Endothelial cell of umbilical vein (primary cell): Measurements from ENCODE around the gene CMIP. TPM values are rescaled to one million over a fixed set of nuclear protein-coding genes. Genes with fewer than 3 reads are reported as not detected.

Source experiments
- BruUV-seq: library from RNA; stranded (reverse); fragments of 400-500 nt; replicated peaks from 2 replicates; lab custom pipeline; 2021; lab: Mats Ljungman, UMichigan
- CTCF ChIA-PET: fragments of 300-600, 350-600 bp; sonication (Branson Sonifier 250); formaldehyde crosslinking; loops from one replicate; lab custom pipeline; 2021; ENCODE audit warnings: antibody characterized with exemption, inconsistent platforms; lab: Charles Lee
- POLR2A ChIA-PET: fragments of 300-600, 350-600 bp; sonication (Branson Sonifier 250); formaldehyde crosslinking; loops from one replicate; lab custom pipeline; 2021; ENCODE audit warnings: antibody characterized with exemption, inconsistent platforms; lab: Charles Lee
- DNase-seq: peaks from one replicate; pipeline ENCODE4 v3.0.0-alpha.2; 2011; ENCODE audit warnings: low read depth, low spot score
- FAIRE-seq: peaks from 2 replicates; lab custom pipeline; 2011; peaks lifted over from hg19 to GRCh38; lab: Jason Lieb, UNC
- H2AFZ ChIP-seq: 2 replicates; pipeline ENCODE4 v1.6.0; 2012; ENCODE audit warnings: low read depth, low read length, control low read depth, inconsistent platforms
- H3K27ac ChIP-seq: 2 replicates; pipeline ENCODE4 v1.5.1; 2011; ENCODE audit warnings: low read depth, mild to moderate bottlenecking, control low read depth, low read length, moderate library complexity; ENCODE audit not compliant: insufficient read depth
- H3K27me3 ChIP-seq, 2 experiments: 2 replicates each; pipeline versions ENCODE4 v1.6.0 to v1.6.1; 2011; ENCODE audit warnings: low read length in 2 of 2, mixed read lengths in 1 of 2; ENCODE audit not compliant: control insufficient read depth in 2 of 2, insufficient read depth in 2 of 2
- H3K36me3 ChIP-seq, 2 experiments: 2 replicates in 1 of 2; 3 replicates in 1 of 2; pipeline ENCODE4 v1.5.1; 2011; ENCODE audit warnings: low read length in 2 of 2, mild to moderate bottlenecking in 1 of 2, moderate library complexity in 1 of 2; ENCODE audit not compliant: control insufficient read depth in 2 of 2, insufficient read depth in 2 of 2; ENCODE audit errors: extremely low read depth in 1 of 2
- H3K4me1 ChIP-seq: 3 replicates; pipeline ENCODE4 v1.5.1; 2011; ENCODE audit warnings: mild to moderate bottlenecking, low read length; ENCODE audit not compliant: control insufficient read depth, insufficient read depth; ENCODE audit errors: extremely low read depth
- H3K4me2 ChIP-seq: 2 replicates; pipeline ENCODE4 v1.6.1; 2011; ENCODE audit warnings: low read length, control low read depth, mixed read lengths; ENCODE audit not compliant: insufficient read depth
- H3K4me3 ChIP-seq, 3 experiments: fragments of 200-600 bp in 1 of 3; sonication (generic), shearing (Covaris generic) in 1 of 3; replicated peaks in 1 of 3; 2 replicates each; pipeline ENCODE4 v1.5.1; 2011 to 2016; ENCODE audit warnings: control low read depth in 3 of 3, low read length in 3 of 3, mild to moderate bottlenecking in 2 of 3, inconsistent platforms in 1 of 3, low read depth in 1 of 3, moderate library complexity in 1 of 3; ENCODE audit not compliant: insufficient read depth in 1 of 3
- H3K79me2 ChIP-seq: 2 replicates; pipeline ENCODE4 v1.6.0; 2012; ENCODE audit warnings: low read length, inconsistent platforms; ENCODE audit not compliant: control insufficient read depth, insufficient read depth
- H3K9ac ChIP-seq: replicated peaks from 2 replicates; pipeline ENCODE3; 2011; ENCODE audit warnings: low read length, control low read depth; ENCODE audit not compliant: insufficient read depth; ENCODE audit errors: extremely low read depth
- H3K9me1 ChIP-seq: replicated peaks from 3 replicates; pipeline ENCODE4 v1.6.0; 2011; ENCODE audit warnings: mild to moderate bottlenecking, low read length; ENCODE audit not compliant: control insufficient read depth, insufficient read depth; ENCODE audit errors: extremely low read depth
- H3K9me3 ChIP-seq: replicated peaks from 2 replicates; pipeline ENCODE4 v1.5.1; 2012; ENCODE audit warnings: low read length, inconsistent platforms; ENCODE audit not compliant: control insufficient read depth, insufficient read depth
- H4K20me1 ChIP-seq: replicated peaks from 2 replicates; pipeline ENCODE3; 2011; ENCODE audit warnings: mild to moderate bottlenecking, low read length; ENCODE audit not compliant: control insufficient read depth, insufficient read depth; ENCODE audit errors: extremely low read depth
- CTCF ChIP-seq, 2 donors: IDR thresholded peaks; 1 replicate in 1 of 2; 2 replicates in 1 of 2; pipeline ENCODE4 v1.5.1; 2011; ENCODE audit warnings: low read length in 2 of 2, mild to moderate bottlenecking in 2 of 2, moderate library complexity in 2 of 2, control low read depth in 1 of 2, inconsistent platforms in 1 of 2, low read depth in 1 of 2; ENCODE audit not compliant: insufficient read depth in 1 of 2; ENCODE audit errors: extremely low read depth in 1 of 2
- EZH2 ChIP-seq: IDR thresholded peaks from 2 replicates; pipeline ENCODE4 v1.6.1; 2012; ENCODE audit warnings: borderline replicate concordance, low read depth, mild to moderate bottlenecking, moderate library complexity, low read length, inconsistent platforms; ENCODE audit not compliant: severe bottlenecking
- FOS ChIP-seq: IDR thresholded peaks from 2 replicates; pipeline ENCODE4 v1.6.1; 2011; ENCODE audit warnings: mild to moderate bottlenecking, low read length, moderate library complexity, borderline replicate concordance; ENCODE audit not compliant: insufficient read depth
- MAX ChIP-seq: IDR thresholded peaks from 2 replicates; pipeline ENCODE4 v1.6.1; 2011; ENCODE audit not compliant: insufficient read depth, insufficient read length
- MYC ChIP-seq: IDR thresholded peaks from one replicate; pipeline ENCODE4 v1.6.1; 2011; ENCODE audit warnings: mild to moderate bottlenecking, low read depth, low read length
- POLR2A ChIP-seq: IDR thresholded peaks from 2 replicates; pipeline ENCODE4 v1.6.1; 2012; ENCODE audit warnings: low read depth, mild to moderate bottlenecking, control low read depth, low read length
- POLR2AphosphoS5 ChIP-seq: IDR thresholded peaks from 2 replicates; pipeline ENCODE4 v1.6.1; 2012; ENCODE audit warnings: low read depth, mild to moderate bottlenecking, control low read depth, low read length, moderate library complexity; ENCODE audit not compliant: insufficient read depth
- dilution Hi-C: fragments of 300-500 bp; cut with MboI; formaldehyde crosslinking; loops from one replicate; pipeline ENCODE4 v1.15.0; 2019; ENCODE audit warnings: low sequenced_read_pairs; ENCODE audit not compliant: extremely low pct_ligation_motif_present
- intact Hi-C: fragments of 100-400 bp; cut with micrococcal nuclease; formaldehyde crosslinking; loops from one replicate; pipeline ENCODE4 v1.10.0; 2022
- polyA plus RNA-seq, 4 experiments: library from polyadenylated mRNA; depleted of rRNA in 3 of 4; stranded (reverse) in 3 of 4; unstranded in 1 of 4; fragments of >200 nt; gene quantifications; 2 replicates each; pipeline versions ENCODE4 v1.2.1 to v1.2.3, GENCODE V29; 2011 to 2012; ENCODE audit warnings: missing spikeins in 1 of 4
- total RNA-seq: library from RNA; stranded (reverse); gene quantifications from 2 replicates; pipeline ENCODE4 v1.2.3, GENCODE V29; 2021

The CMIP gene
- total and polyA plus RNA-seq, 2 donors (not counting 3 experiments of a cell fraction or from before 2014, with no cell fraction given), result 29.0 to 101 TPM

- H4K20me1 ChIP-seq, result peaks cover 7% of the 10 kb centered on the region
Measured at GRCh38 chr16:81450783-81451491, 6.3 kb downstream of the CMIP start.

DNA sequence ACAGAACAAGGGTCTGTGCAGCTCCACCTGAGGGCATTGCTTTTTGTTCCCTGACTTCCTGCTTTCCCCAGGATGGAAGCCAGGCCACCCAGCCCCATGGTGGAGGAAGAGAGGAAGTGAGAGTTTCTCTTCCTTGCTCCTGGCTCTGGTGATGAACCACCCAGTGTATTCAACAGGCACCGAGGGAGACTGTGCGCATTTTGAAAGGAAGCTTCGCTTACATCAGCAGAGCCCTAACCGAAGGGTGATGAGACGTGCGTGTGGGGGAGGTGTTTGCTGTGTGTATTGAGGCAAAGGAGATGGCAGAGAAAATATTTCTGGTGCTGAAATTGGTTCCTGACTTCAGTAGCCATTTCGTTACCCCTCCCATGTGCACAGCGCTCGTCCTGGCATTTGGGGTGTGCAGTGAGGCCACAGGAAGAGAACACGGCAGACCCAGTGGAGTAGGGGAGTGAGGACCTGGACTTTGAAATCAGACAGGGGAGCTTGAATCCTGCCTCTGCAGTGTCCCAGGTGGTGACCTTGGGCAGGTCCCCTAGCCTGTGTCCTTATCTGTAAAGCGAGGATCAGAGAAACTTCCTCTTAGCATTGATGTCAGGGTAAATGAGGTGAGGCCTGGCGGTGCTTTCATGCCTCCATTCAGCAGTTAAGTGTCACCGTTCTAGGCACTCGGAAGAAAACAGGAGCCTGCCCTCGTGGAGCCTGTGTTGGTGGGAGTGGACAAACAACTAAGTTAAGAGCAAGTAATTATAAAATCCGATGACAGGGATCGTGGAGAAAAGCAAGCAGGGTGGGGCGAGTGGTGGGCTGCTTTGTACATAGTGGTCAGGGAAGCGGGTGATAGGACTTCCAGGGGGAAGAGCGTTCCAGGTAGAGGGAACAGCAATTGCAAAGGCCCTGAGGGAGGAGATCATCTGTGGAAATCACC, 7.4 kb downstream of the CMIP start:
- H3K4me1 ChIP-seq, result peaks cover 30% of the 10 kb centered on the region
- peaks cover 7% of the 10 kb centered on the region for H4K20me1 ChIP-seq
- ChIA-PET CTCF (interaction anchor here (0.6 to 2.4 kb wide), 6 partner anchors 10 to 112 kb away, joined by 3 to 7 read pairs (median 6); no protein-coding TSS in a partner anchor), POLR2A (no interaction called here)
- H3K9me1 ChIP-seq, result no peaks in the 10 kb centered on the region
- no peak overlapping the region for H3K4me3 ChIP-seq
- H3K9ac ChIP-seq, result no peak overlapping the region
- H3K27me3 ChIP-seq, result no peaks in the 10 kb centered on the region
- intact Hi-C loops, result no loop called here
- DNase-seq (no peak), FAIRE-seq (no peak)
- H2AFZ ChIP-seq, result no peak overlapping the region
- H3K9me3 ChIP-seq, result no peaks in the 10 kb centered on the region
- TF ChIP-seq EZH2, result no peak
- no peak for TF ChIP-seq MAX
- TF ChIP-seq POLR2AphosphoS5, result no peak
- TF ChIP-seq MYC, result no peak
- no peak for TF ChIP-seq CTCF (IDR thresholded peaks at IDR 0.05; ENCODE audit: extremely low read depth in 1 of 2, insufficient read depth in 1 of 2, low read depth in 1 of 2, low read length in 2 of 2)
- TF ChIP-seq POLR2A, result no peak
- peaks cover 97% of the 10 kb centered on the region for H3K79me2 ChIP-seq
- no peak overlapping the region for H3K27ac ChIP-seq
- no TSS peak for BruUV-seq
- H3K36me3 ChIP-seq, result peaks cover 0 to 5% of the 10 kb centered on the region in 2 experiments
- no peak overlapping the region for H3K4me2 ChIP-seq
- dilution Hi-C loops, result loop anchor here (25.0 kb wide), 1 partner anchor 90 kb away; no protein-coding TSS in a partner anchor

More at GRCh38 chr16:81450783-81451491, 6.3 kb downstream of the CMIP start:
- dilution Hi-C loops (loop anchor here (25.0 kb wide), 1 partner anchor 89 kb away; no protein-coding TSS in a partner anchor), intact Hi-C loops (no loop called here)
- TF ChIP-seq POLR2AphosphoS5, result no peak
- TF ChIP-seq FOS, result no peak
- no peak for TF ChIP-seq MAX
- no TSS peak for BruUV-seq
- CTCF ChIA-PET, result interaction anchor here (1.1 to 2.4 kb wide), 6 partner anchors 11 to 75 kb away, joined by 3 to 7 read pairs (median 6); no protein-coding TSS in a partner anchor
- H3K4me2 ChIP-seq, result no peak overlapping the region
- no peak overlapping the region for H3K27ac ChIP-seq
- FAIRE-seq (no peak), DNase-seq (no peak)
- H3K9ac ChIP-seq, result no peak overlapping the region
- H3K9me3 ChIP-seq, result no peaks in the 10 kb centered on the region
- POLR2A ChIA-PET, result no interaction called here
- H2AFZ ChIP-seq, result no peak overlapping the region
- no peaks in the 10 kb centered on the region for H3K9me1 ChIP-seq
- peaks cover 31% of the 10 kb centered on the region for H3K4me1 ChIP-seq
- H3K4me3 ChIP-seq, result no peak overlapping the region
- H3K27me3 ChIP-seq, result no peaks in the 10 kb centered on the region
- H3K79me2 ChIP-seq, result peaks cover 99% of the 10 kb centered on the region
- peaks cover 0 to 1% of the 10 kb centered on the region in 2 experiments for H3K36me3 ChIP-seq
